DND-41 (cell line): ENCODE results near the gene SPATA17.

Source experiments
- CTCF ChIP-seq: IDR thresholded peaks from 2 replicates; pipeline ENCODE4 v1.5.1; 2012; ENCODE audit warnings: borderline replicate concordance, low read length, moderate library complexity, mild to moderate bottlenecking; ENCODE audit not compliant: poor library complexity, severe bottlenecking; ENCODE audit errors: extremely low read depth
- EZH2 ChIP-seq: IDR thresholded peaks from 3 replicates; pipeline ENCODE4 v1.6.1; 2012; ENCODE audit warnings: borderline replicate concordance, low read depth, mild to moderate bottlenecking, moderate library complexity, low read length, inconsistent platforms; ENCODE audit not compliant: severe bottlenecking

- TF ChIP-seq CTCF = no peak
- TF ChIP-seq EZH2 = no peak
These were observed 225.3 kb downstream of the SPATA17 start for GRCh38 chr1:217856342-217857034.
